IMR-90 (cell line): ENCODE measurements around the gene ASTL.

Experiments used
- BHLHE40 ChIP-seq: fragments of 150-350 bp; IDR thresholded peaks from 2 replicates; pipeline ENCODE4 v1.6.1; 2016; ENCODE audit warnings: mild to moderate bottlenecking, low read depth, low read length
- CHD1 ChIP-seq: IDR thresholded peaks from 2 replicates; pipeline ENCODE4 v1.6.1; 2012; ENCODE audit warnings: low read depth, low read length, improper control_type of control experiment
- ELK1 ChIP-seq: fragments of 150-350 bp; IDR thresholded peaks from 2 replicates; pipeline ENCODE4 v1.6.1; 2016; ENCODE audit warnings: low read depth, mild to moderate bottlenecking, low read length, moderate library complexity, borderline replicate concordance
- MAFK ChIP-seq: IDR thresholded peaks from 2 replicates; pipeline ENCODE4 v1.6.1; 2012; ENCODE audit warnings: low read depth, low read length, improper control_type of control experiment
- MAZ ChIP-seq: IDR thresholded peaks from 2 replicates; pipeline ENCODE4 v1.6.1; 2012; ENCODE audit warnings: low read depth, mild to moderate bottlenecking, low read length, improper control_type of control experiment, moderate library complexity, borderline replicate concordance
- MXI1 ChIP-seq: IDR thresholded peaks from 2 replicates; pipeline ENCODE4 v1.6.1; 2012; ENCODE audit warnings: low read depth, mild to moderate bottlenecking, low read length, moderate library complexity, borderline replicate concordance
- POLR2A ChIP-seq: IDR thresholded peaks from 2 replicates; pipeline ENCODE4 v1.6.1; 2012; ENCODE audit warnings: mild to moderate bottlenecking, low read depth, low read length
- SMC3 ChIP-seq: fragments of 150-350 bp; IDR thresholded peaks from 2 replicates; pipeline ENCODE4 v1.6.1; 2016; ENCODE audit warnings: low read depth, mild to moderate bottlenecking, antibody characterized with exemption, low read length, moderate library complexity
- TF ChIP-seq, protein P1 (sequence below): conservative IDR thresholded peaks from 2 replicates; pipeline ENCODE4 v1.5.1; 2012; ENCODE audit warnings: mild to moderate bottlenecking, low read depth, low read length, improper control_type of control experiment

GRCh38 chr2:96147593-96148201, 9.4 kb upstream of the ASTL start:
- TF ChIP-seq, protein P1, sequence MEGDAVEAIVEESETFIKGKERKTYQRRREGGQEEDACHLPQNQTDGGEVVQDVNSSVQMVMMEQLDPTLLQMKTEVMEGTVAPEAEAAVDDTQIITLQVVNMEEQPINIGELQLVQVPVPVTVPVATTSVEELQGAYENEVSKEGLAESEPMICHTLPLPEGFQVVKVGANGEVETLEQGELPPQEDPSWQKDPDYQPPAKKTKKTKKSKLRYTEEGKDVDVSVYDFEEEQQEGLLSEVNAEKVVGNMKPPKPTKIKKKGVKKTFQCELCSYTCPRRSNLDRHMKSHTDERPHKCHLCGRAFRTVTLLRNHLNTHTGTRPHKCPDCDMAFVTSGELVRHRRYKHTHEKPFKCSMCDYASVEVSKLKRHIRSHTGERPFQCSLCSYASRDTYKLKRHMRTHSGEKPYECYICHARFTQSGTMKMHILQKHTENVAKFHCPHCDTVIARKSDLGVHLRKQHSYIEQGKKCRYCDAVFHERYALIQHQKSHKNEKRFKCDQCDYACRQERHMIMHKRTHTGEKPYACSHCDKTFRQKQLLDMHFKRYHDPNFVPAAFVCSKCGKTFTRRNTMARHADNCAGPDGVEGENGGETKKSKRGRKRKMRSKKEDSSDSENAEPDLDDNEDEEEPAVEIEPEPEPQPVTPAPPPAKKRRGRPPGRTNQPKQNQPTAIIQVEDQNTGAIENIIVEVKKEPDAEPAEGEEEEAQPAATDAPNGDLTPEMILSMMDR, result no peak
- no peak for TF ChIP-seq BHLHE40
- no peak for TF ChIP-seq POLR2A
- TF ChIP-seq CHD1, result no peak
- no peak for TF ChIP-seq MAFK
- TF ChIP-seq SMC3, result no peak
- no peak for TF ChIP-seq MAZ
- TF ChIP-seq ELK1, result no peak
- TF ChIP-seq MXI1, result no peak
